HUES64 (cell line): Measurements from ENCODE around the gene ENKD1.

Source experiments
- H3K27ac ChIP-seq: 2 replicates; pipeline ENCODE4 v1.7.0; 2013; ENCODE audit warnings: low read depth, low read length, inconsistent platforms
- H3K27me3 ChIP-seq: 2 replicates; pipeline ENCODE4 v1.6.1; 2013; ENCODE audit warnings: mild to moderate bottlenecking, low read length; ENCODE audit not compliant: insufficient read depth
- H3K36me3 ChIP-seq: 2 replicates; pipeline ENCODE4 v1.6.1; 2013; ENCODE audit warnings: mild to moderate bottlenecking, low read length; ENCODE audit not compliant: insufficient read depth
- H3K4me1 ChIP-seq: 2 replicates; pipeline ENCODE4 v1.6.1; 2013; ENCODE audit warnings: mild to moderate bottlenecking, low read length, moderate library complexity; ENCODE audit not compliant: insufficient read depth
- H3K4me3 ChIP-seq: 2 replicates; pipeline ENCODE4 v1.5.1; 2013; ENCODE audit warnings: mild to moderate bottlenecking, low read length, moderate library complexity
- H3K9ac ChIP-seq: 2 replicates; pipeline ENCODE4 v1.6.1; 2013; ENCODE audit warnings: mild to moderate bottlenecking, low read depth, low read length
- H3K9me3 ChIP-seq: 2 replicates; pipeline ENCODE4 v1.6.1; 2013; ENCODE audit warnings: low read depth, low read length; ENCODE audit not compliant: insufficient read depth
- WGBS: fragments of 150-250, 120-280 bp; methylation state at CpG from one replicate; pipeline ENCODE4 v1.1.7; 2013; ENCODE audit warnings: missing lambda C conversion rate; 5-methylcytosine and 5-hydroxymethylcytosine counted together

The ENKD1 gene

DNA sequence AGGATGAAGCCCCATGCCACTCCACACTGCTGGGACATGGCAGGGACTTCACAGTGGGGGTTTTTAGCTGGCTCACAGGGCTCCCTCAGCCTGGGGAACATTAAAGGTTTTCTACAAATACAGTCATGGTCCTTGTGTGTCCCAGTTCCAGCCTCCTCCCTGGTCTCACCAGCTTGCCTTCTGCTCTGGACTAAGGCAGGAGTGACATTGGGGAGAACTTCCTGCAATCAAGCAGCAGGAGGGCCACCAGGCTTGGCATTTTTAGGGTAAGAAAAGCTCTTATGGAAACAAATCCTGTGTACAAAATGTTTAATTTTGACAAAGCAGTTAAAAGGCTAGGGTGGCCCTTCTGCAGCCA is 3.9 kb downstream of the ENKD1 start:
- Histone ChIP-seq H3K4me1 (peaks cover 4% of the 10 kb centered on the region; the same call in 1 of the 2 replicates), H3K27ac (no peak overlapping the region), H3K9ac (no peak overlapping the region), H3K27me3 (peaks cover 8% of the 10 kb centered on the region; the same call in 1 of the 2 replicates), H3K36me3 (peaks cover 5% of the 10 kb centered on the region), H3K9me3 (no peaks in the 10 kb centered on the region), H3K4me3 (no peak overlapping the region)

DNA sequence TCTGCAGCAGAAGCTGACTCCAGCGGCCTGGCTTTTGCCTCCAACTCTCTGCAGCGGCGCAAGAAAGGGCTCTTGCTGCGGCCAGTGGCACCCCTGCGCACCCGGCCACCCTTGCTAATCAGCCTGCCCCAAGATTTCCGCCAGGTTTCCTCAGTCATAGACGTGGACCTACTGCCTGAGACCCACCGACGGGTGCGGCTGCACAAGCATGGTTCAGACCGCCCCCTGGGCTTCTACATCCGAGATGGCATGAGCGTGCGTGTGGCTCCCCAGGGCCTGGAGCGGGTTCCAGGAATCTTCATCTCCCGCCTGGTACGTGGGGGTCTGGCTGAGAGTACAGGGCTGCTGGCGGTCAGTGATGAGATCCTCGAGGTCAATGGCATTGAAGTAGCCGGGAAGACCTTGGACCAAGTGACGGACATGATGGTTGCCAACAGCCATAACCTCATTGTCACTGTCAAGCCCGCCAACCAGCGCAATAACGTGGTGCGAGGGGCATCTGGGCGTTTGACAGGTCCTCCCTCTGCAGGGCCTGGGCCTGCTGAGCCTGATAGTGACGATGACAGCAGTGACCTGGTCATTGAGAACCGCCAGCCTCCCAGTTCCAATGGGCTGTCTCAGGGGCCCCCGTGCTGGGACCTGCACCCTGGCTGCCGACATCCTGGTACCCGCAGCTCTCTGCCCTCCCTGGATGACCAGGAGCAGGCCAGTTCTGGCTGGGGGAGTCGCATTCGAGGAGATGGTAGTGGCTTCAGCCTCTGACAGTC is 4.5 kb downstream of the ENKD1 start:
- Histone ChIP-seq H3K27ac (no peak overlapping the region), H3K4me3 (peak overlapping the region; percentile 86; the same call in 1 of the 2 replicates), H3K27me3 (peaks cover 5% of the 10 kb centered on the region; the same call in 1 of the 2 replicates), H3K9ac (peak overlapping the region; percentile 22; the same call in 1 of the 2 replicates), H3K4me1 (peaks cover 4% of the 10 kb centered on the region; the same call in 1 of the 2 replicates), H3K9me3 (no peaks in the 10 kb centered on the region), H3K36me3 (peaks cover 8% of the 10 kb centered on the region)
- 93% methylated on average over 34 of the region's 34 CpGs for WGBS

GRCh38 chr16:67661101-67661761 is 5.3 kb downstream of the ENKD1 start:
- H3K9me3 ChIP-seq, result no peaks in the 10 kb centered on the region
- peaks cover 4% of the 10 kb centered on the region; the same call in 1 of the 2 replicates for H3K4me1 ChIP-seq
- 10% methylated on average over 39 of the region's 39 CpGs for WGBS
- H3K36me3 ChIP-seq, result peaks cover 15% of the 10 kb centered on the region
- H3K9ac ChIP-seq, result peak overlapping the region; percentile 22; the same call in 1 of the 2 replicates
- H3K27me3 ChIP-seq, result 0 out of 2 replicates have a peak, but pooled peaks cover 2% of the 10 kb centered on the region
- peak overlapping the region; percentile 86 for H3K4me3 ChIP-seq
- no peak overlapping the region; the same call in 1 of the 2 replicates for H3K27ac ChIP-seq

- Histone ChIP-seq H3K27ac (peak within 1 kb of the TSS; percentile 90; the same call in 1 of the 2 replicates), H3K9ac (peak within 1 kb of the TSS; percentile 65), H3K36me3 (peaks cover 21% of the 10 kb centered on the region), H3K9me3 (no peaks in the 10 kb centered on the region), H3K4me1 (peaks cover 2% of the 10 kb centered on the region; the same call in 1 of the 2 replicates), H3K4me3 (peak within 1 kb of the TSS; percentile 86), H3K27me3 (0 out of 2 replicates have a peak, but pooled peaks cover 2% of the 10 kb centered on the region)
- under 1% methylated on average over 48 of the region's 48 CpGs for WGBS
Observed at GRCh38 chr16:67660564-67661028, 6.0 kb downstream of the ENKD1 start, which contains the start of gene PARD6A. PARD6A (plus strand) TSS chr16:67660960; CDS start chr16:67661039, 79 bp downstream.

DNA sequence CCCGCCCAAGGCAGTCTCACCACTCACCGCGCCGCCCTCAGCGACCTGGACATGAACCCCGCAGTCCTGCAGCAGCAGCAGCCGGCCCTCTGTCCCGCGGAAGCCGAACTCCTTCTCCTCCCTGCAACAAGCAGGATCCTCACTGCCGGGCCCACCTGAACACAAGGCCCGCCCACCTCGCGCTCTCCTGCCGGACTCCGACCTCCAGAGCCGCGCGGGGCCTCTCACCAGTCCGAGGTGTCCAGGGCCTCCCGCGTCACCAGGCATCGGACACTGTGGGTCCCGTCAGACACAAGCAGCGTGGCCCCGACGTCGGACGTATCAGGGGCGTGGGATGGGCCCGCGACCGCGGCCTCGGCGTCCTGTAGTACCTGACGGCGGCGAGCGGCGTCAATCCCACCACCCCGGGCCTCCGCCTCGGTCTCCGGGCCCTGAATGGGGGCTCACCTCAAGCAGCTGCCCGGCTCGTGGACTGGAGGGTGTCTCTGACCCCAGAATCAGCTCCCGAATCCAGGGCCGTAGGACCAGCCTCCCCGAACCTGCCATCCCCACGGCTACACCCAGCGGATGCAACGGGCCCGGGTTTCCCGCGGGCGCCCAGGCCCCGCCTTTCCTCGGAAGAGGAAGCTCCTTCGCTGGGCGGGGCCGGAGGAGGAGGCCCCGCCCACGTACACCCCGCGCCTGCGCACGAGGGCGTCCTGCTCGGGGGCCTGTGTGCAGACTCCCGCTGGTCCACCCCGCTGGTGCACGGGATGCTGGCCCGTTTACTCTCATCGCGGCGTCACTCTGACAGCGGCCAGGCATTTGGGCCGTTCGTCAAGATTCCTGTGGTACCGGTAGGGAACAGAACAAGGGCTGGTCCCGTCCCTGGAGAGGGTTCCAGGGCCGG is 6.6 kb downstream of the ENKD1 start, which contains the start of gene ACD:
ACD (minus strand) TSS at position 586 of the 889 bp plus-strand sequence; CDS start at position 546, 40 bp downstream.
- under 1% methylated on average over 83 of the region's 83 CpGs for WGBS
- peak within 1 kb of the TSS; percentile 86 for H3K4me3 ChIP-seq
- peak within 1 kb of the TSS; percentile 90; the same call in 1 of the 2 replicates for H3K27ac ChIP-seq
- H3K27me3 ChIP-seq, result 0 out of 2 replicates have a peak, but pooled peaks cover 2% of the 10 kb centered on the region
- peaks cover 21% of the 10 kb centered on the region for H3K36me3 ChIP-seq
- no peaks in the 10 kb centered on the region for H3K9me3 ChIP-seq
- H3K9ac ChIP-seq, result peak within 1 kb of the TSS; percentile 65
- H3K4me1 ChIP-seq, result no peaks in the 10 kb centered on the region

DNA sequence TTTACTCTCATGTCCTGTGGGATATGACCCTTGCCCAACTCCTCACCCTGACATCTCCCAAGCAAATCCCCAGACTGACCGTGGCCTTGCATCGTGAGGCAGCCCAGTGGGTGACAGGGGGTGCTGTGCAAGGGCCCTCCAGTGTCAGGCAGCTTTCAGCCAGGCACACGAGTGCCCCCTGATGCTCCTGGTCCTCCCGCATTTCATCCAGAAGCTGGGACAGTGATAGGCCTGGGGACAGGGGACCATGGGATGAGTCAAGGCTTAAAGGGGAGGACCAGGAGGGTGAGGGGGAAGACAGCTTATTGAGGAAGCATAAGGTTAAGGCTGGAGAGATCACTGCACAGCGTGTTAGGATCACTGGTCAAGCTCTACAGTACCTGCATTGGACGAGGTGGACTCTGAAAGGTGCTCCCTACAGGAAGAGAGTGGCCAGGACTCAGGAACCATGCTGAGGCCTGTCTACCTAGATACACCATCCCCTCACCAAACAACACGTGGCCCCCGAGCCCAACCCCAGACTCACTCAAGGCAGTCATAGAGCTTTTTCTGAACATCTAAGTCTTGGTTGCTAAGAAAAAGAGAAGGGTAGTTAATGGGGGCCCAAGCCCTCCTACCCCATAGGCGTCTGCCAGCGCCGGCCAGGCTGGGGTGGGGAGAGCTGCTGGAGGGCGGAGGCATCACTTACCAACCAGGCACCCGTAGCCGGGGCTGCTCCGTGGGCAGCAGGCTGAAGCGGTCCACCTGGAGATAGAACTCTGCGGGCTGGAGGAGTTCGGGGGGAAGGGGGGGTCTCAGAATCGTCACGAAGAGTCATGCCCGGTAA is 7.5 kb downstream of the ENKD1 start:
- 41% methylated on average over 21 of the region's 21 CpGs for WGBS

GRCh38 chr16:67657751-67658518 is 8.6 kb downstream of the ENKD1 start:
- Histone ChIP-seq H3K27ac (no peak overlapping the region), H3K9me3 (no peaks in the 10 kb centered on the region), H3K9ac (no peak overlapping the region), H3K4me1 (no peaks in the 10 kb centered on the region), H3K4me3 (no peak overlapping the region), H3K36me3 (peaks cover 21% of the 10 kb centered on the region), H3K27me3 (peaks cover 16% of the 10 kb centered on the region)
- 95% methylated on average over 17 of the region's 18 CpGs for WGBS

More for the DNA sequence above, 7.5 kb downstream of the ENKD1 start:
- Histone ChIP-seq H3K9me3 (no peaks in the 10 kb centered on the region), H3K27ac (no peak overlapping the region), H3K36me3 (peaks cover 21% of the 10 kb centered on the region), H3K27me3 (peaks cover 7% of the 10 kb centered on the region; the same call in 1 of the 2 replicates), H3K4me3 (peak overlapping the region; percentile 86), H3K9ac (peak overlapping the region; percentile 65), H3K4me1 (no peaks in the 10 kb centered on the region)

DNA sequence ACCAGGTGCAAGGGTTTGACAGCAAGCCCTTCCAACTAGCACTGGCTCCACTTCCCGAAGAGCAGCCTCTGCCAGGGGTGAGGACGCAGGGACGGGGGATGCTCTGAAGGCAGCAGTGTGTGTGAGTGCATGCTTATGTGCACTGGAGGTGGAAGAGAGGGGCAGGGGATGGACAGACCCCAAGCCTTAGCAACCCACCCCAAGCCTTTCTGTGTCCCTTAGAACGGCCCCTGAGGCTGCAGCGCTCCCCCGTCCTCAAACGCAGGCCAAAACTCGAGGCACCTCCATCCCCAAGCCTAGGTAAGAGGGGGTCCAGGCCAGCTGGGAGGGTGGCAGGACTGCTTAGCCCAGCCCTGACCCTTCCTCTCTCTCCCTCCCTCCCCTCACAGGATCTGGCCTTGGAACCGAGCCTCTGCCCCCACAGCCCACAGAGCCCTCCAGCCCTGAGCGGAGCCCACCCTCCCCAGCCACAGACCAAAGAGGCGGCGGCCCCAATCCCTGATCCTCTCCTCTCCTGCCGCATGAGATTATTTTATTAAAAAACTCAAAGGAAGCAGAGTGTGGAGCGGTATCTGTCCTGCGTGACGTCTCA is 9.4 kb downstream of the ENKD1 start:
- Histone ChIP-seq H3K4me1 (no peaks in the 10 kb centered on the region), H3K9me3 (no peaks in the 10 kb centered on the region), H3K27ac (no peak overlapping the region), H3K9ac (no peak overlapping the region), H3K36me3 (peaks cover 21% of the 10 kb centered on the region), H3K27me3 (peaks cover 20% of the 10 kb centered on the region), H3K4me3 (no peak overlapping the region)
- WGBS, result 92% methylated on average over 16 of the region's 16 CpGs

DNA sequence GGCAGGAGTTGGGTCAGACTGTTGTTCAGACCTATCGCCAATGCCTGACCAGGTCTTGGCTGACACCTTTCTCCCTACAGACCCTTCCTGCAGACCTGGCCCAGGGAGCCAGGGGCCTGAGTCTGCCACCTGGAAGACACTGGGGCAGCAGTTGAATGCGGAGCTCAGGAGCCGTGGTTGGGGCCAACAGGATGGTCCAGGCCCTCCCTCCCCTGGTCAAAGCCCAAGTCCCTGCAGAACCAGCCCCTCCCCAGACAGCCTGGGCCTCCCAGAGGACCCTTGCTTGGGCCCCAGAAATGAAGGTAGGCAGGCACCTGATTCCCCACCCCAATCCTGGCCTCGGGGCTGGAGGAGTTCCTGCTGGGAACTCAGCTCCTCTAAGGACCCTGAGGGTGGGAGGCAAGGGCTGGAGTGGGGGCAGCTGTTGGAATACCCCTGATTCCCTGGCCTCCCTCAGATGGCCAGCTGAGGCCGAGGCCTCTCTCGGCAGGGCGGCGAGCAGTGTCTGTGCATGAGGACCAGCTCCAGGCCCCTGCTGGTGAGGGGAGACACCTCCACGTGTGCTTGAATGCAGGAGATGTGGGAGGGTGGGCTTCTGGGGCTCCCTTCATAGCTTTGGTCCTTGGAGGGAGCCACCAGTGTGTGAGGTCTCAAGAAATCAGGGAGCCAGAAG is 10.1 kb downstream of the ENKD1 start:
- 92% methylated on average over 9 of the region's 9 CpGs for WGBS
- Histone ChIP-seq H3K4me3 (no peak overlapping the region), H3K36me3 (peaks cover 24% of the 10 kb centered on the region), H3K4me1 (no peaks in the 10 kb centered on the region), H3K27ac (no peak overlapping the region), H3K9me3 (no peaks in the 10 kb centered on the region), H3K27me3 (peaks cover 20% of the 10 kb centered on the region), H3K9ac (no peak overlapping the region)
